HCT116 (cell line): ENCODE measurements around the gene PVALEF.

Experiments used
- CTCF ChIP-seq, 3 experiments: fragments of 200-600 bp in 1 of 3; sonication (generic) in 1 of 3; IDR thresholded peaks in 2 of 3; conservative IDR thresholded peaks in 1 of 3; 2 replicates each; pipeline ENCODE4 v1.5.1; 2012 to 2017; ENCODE audit warnings: low read depth in 2 of 3, low read length in 2 of 3, antibody characterized with exemption in 1 of 3, borderline replicate concordance in 1 of 3, control low read depth in 1 of 3, mild to moderate bottlenecking in 1 of 3, mixed read lengths in 1 of 3, mixed run types in 1 of 3, moderate library complexity in 1 of 3; ENCODE audit not compliant: insufficient read depth in 1 of 3
- EZH2phosphoT487 ChIP-seq: fragments of 200-600 bp; IDR thresholded peaks from 2 replicates; pipeline ENCODE4 v1.6.1; 2018; ENCODE audit warnings: antibody characterized with exemption, borderline replicate concordance

DNA sequence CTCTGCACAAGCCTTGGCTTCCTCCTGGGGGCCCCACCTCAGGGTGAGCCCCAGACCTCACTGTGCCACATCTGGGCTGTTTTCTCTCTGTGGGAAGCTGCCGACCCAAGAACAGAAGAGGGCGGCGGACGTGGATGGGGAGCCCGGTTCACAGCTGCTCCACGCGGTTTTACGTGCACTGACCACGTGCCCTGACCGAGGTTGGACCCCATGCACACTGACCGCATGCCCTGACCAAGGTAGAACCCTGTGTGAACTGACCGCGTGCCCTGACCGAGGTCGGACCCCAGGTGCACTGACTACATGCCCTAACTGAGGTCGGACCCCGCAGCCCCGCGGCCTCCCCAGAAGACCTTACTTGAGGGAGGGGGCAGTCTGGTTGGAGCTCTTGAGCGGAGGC, 37.8 kb downstream of the PVALEF start:
- TF ChIP-seq CTCF (IDR thresholded peaks at IDR 0.05 in 2 of 3, conservative IDR thresholded peaks at IDR 0.05 in 1 of 3; ENCODE audit: borderline replicate concordance in 1 of 3, insufficient read depth in 1 of 3, low read depth in 2 of 3, low read length in 2 of 3): no peak
- no peak for TF ChIP-seq EZH2phosphoT487
